AG09319 (cell line): ENCODE results near the gene DLEC1.

Source experiments
- DNase-seq: peaks from one replicate; pipeline ENCODE4 v3.0.0-alpha.2; 2010; ENCODE audit warnings: low read depth; ENCODE audit errors: extremely low read depth
- CTCF ChIP-seq: IDR thresholded peaks from 2 replicates; pipeline ENCODE4 v1.5.1; 2011; ENCODE audit warnings: low read depth, mild to moderate bottlenecking, inconsistent platforms, low read length, moderate library complexity

DLEC1 gene

GRCh38 chr3:38088126-38089078 is 49.4 kb downstream of the DLEC1 start:
- no peak for TF ChIP-seq CTCF
- no peak for DNase-seq

GRCh38 chr3:38089163-38089562 is 50.2 kb downstream of the DLEC1 start:
- no peak for TF ChIP-seq CTCF
- no peak for DNase-seq

GRCh38 chr3:38090453-38090852 is 51.4 kb downstream of the DLEC1 start:
- TF ChIP-seq CTCF, result no peak
- DNase-seq, result no peak

GRCh38 chr3:38094999-38095398 is 56.0 kb downstream of the DLEC1 start:
- DNase-seq, result no peak
- TF ChIP-seq CTCF, result no peak

GRCh38 chr3:38095669-38096483 is 56.9 kb downstream of the DLEC1 start:
- TF ChIP-seq CTCF, result no peak
- DNase-seq, result no peak

- no peak for DNase-seq
- TF ChIP-seq CTCF, result no peak
Observed at GRCh38 chr3:38097446-38098375, 58.7 kb downstream of the DLEC1 start.
